NCI-H2107 (cell line): ENCODE data around the gene SV2C.

Experiments
- DNase-seq: peaks from one replicate; lab custom pipeline; 2025; lab: John Stamatoyannopoulos, UW

The SV2C gene

GRCh38 chr5:76165711-76166374 lies 82.7 kb downstream of the SV2C start:
- no peak for DNase-seq

DNA sequence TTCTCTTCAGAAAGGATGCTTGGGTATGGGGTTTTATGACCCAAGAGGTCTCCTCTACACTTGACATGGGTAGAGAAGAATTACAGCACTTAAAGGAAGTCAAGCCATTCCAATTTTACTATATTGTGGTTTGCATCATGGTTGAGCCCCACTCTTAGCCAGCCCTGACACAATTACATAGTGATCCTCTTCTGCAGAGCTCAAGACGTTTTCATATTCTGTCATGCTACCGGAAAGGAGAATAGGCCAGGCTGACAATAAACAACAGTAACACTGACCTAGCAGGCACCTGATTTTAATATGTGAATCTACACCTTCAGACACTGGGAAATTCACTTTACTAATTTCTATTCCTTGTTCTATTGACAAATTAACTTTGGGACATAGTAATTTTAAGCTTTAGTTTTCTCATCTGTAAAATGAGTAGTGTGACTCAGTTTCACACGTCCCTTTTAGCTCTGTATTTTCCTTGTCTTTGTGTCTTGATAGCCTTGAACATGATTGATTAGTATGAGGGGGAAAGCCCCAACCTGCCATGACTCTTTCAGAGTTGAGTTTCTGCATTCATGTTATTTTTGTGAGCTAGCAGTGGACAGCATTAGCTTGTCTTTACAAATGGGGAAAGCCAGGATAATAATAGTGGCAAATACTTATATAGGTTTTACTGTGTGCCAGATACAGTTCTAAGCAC lies 83.8 kb downstream of the SV2C start:
- no peak for DNase-seq

DNA sequence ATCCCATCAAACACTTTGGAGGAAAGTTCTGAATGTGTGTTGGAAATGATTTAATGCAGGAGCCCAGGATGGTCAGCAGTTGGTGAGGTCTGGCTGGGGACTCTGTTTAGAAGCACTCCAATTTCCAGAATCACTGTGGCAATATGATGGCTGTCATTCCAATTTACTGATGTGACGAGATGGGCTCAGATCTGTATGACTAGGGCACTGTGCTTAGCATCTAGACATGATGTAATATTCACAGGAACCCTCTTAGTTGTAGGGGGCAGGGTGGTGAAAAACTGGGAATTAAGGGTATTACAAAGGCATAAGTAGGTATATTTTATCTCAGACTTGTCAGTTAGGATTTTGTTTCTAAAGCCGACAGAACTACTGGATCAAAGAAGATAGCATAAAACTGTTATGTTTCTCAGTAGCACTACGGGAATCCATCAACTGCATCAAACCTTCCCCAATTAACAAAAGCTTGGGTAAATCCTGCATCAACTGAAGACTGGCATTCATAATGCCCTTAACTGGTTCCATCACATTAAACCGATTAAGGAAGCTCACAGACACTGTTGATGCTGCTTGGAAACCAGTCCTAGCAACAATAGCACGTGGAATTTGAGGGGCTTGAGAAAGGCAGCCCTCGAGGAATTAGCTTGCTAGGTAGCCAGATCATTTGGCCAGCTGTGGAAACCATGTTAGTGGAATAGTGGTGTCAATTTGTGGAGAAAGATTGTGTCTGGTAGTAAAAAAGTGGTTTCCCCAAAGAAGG lies 86.1 kb downstream of the SV2C start:
- no peak for DNase-seq

DNA sequence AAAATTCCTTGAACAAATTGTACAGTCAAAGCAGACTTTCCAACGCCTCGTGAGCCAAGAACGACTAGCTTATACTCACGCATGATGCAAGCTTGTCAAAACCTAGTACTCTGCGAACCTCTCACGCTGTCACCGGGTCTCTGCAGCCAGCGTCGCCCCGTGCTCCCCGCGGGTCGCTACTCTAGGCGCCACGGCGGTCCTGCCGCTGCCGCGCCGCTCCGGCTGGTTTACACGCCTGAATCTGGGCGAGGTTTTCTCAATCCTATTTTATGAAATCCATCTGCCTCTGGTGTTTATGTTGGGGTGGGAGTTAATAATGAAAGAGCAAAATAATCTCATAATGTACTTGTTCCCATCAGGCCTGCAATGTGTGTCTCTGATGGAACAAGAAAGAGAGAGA lies 90.9 kb downstream of the SV2C start:
- DNase-seq, result no peak

DNA sequence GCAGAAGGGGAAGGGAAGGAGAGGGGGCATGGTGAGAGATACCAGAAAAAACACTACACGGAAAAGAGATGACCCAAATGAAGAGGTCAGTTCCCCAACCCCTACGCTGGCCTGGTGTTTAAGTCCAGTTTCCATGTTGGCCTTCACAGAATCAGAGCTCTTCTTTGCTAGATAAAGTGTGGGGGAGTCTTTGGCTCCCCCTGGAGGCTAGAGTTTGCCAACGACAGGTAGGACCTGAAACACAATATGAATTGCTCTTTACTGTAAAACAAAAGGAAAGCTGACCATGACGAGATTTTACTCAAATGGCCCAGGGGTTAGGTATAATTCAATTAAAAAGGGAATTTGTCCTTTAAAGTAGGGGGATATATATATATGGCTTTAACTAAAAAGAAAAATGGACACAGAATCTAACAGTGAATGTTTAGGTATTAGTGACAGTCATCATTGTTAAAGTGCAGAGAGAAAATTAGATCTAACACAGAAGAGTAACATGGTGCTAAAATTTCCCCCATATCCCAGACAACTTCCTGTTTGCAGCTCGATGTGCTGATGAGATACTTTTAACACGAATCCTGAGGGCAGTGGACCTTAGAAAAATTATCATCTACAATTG lies 92.0 kb downstream of the SV2C start:
- DNase-seq, result no peak

- DNase-seq, result no peak
Measured at GRCh38 chr5:76175821-76176403, 92.7 kb downstream of the SV2C start.

DNA sequence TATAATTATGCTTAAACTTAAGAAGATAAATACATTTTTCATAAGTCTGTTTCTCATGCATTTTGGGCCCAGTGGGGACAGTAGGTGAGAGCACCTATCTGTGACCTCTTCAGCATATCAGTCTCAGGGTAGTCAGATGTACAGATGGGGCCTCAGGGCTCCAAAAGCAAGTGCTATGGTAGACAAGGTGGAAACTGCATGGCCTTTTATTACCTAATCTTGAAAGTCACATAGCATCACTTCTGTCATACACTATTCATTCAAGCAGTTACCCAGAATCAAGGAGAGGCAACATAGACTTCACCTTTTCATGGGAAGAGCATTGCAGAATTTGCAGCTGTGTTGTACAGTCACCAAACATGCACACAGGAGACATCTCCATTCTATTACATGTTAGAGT lies 94.8 kb downstream of the SV2C start:
- no peak for DNase-seq

DNA sequence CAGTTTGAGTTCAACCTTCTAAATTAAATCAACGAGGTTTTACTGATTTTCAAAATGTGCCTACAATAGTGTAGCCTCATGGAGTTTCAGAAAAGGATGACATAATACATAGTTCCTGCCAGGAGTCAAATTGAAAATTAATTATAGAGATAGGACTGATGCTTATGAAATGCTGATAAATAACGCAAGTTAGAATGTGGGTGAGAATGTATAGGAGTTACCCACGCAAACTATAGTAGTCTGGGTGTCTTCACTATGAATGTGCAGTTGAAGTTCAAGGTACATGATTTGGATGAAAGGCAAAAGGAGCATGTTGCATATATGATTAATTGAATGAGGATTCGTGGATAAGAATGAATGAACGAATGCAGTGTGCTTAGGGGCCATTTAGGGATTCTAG lies 95.7 kb downstream of the SV2C start:
- no peak for DNase-seq

- no peak for DNase-seq
Measured at GRCh38 chr5:76180814-76181805, 97.9 kb downstream of the SV2C start.

- DNase-seq, result no peak
Measured at GRCh38 chr5:76187386-76187785, 104.2 kb downstream of the SV2C start.

GRCh38 chr5:76190356-76190755 lies 107.2 kb downstream of the SV2C start:
- DNase-seq, result no peak

DNA sequence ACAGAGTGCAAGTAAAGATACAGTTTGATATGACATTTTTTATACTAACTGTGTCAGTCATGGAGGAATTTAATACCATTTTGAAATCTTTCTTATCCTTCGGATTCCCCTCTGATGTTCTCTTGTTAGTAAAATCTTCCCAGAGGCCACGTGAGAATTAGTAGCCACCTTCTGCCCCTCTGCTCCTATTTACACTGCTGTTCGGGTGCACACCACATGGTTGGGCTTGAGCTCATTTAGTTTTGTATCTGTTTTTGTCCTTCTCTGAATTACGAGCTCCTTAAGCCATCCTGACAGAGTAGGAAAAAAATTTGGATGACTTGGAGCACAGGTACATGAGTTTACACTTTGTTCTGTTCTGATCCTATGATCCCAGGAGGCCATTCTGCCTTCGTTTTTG lies 109.7 kb downstream of the SV2C start:
- DNase-seq, result no peak

- no peak for DNase-seq
Measured at GRCh38 chr5:76193635-76194034, 110.5 kb downstream of the SV2C start.

DNA sequence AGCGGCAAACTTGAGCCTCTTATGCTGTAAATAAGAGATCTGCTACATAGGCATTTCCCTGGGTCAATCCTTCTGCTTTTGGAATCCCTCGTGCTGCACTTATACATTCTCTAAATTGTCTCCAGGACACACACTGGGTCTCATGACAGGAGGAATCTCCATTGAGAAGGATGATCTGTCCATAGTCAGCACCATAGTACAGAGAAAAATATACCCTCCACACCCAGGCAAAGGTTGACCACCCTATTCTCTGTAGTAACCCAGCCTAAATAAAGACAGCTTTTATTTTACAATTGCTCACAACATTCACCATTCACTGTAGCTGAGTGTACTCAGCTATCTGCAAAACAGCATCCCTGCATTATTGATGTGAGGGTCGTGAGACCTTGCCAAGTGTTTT lies 111.2 kb downstream of the SV2C start:
- no peak for DNase-seq

GRCh38 chr5:76196457-76196856 lies 113.3 kb downstream of the SV2C start:
- no peak for DNase-seq

- no peak for DNase-seq
Measured at GRCh38 chr5:76196886-76197489, 113.8 kb downstream of the SV2C start.

DNA sequence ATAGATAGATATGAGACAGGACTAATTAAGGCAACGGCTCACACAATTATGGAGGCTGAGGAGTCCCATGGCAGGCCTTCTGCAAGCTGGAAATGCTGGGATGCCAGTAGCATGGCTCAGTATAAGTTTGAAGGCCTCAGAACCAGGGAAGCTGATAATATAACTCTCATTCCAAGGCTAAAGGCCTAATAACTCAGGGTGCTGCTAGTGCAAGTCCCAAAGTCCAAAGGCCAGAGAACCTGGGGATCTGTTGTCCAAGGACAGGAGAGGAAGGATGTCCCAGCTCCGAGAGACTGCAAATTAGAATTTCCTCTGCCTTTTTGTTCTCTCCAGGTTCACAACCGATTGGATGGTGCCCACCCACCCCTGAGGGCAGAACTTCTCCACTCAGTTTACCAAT lies 114.5 kb downstream of the SV2C start:
- no peak for DNase-seq

DNA sequence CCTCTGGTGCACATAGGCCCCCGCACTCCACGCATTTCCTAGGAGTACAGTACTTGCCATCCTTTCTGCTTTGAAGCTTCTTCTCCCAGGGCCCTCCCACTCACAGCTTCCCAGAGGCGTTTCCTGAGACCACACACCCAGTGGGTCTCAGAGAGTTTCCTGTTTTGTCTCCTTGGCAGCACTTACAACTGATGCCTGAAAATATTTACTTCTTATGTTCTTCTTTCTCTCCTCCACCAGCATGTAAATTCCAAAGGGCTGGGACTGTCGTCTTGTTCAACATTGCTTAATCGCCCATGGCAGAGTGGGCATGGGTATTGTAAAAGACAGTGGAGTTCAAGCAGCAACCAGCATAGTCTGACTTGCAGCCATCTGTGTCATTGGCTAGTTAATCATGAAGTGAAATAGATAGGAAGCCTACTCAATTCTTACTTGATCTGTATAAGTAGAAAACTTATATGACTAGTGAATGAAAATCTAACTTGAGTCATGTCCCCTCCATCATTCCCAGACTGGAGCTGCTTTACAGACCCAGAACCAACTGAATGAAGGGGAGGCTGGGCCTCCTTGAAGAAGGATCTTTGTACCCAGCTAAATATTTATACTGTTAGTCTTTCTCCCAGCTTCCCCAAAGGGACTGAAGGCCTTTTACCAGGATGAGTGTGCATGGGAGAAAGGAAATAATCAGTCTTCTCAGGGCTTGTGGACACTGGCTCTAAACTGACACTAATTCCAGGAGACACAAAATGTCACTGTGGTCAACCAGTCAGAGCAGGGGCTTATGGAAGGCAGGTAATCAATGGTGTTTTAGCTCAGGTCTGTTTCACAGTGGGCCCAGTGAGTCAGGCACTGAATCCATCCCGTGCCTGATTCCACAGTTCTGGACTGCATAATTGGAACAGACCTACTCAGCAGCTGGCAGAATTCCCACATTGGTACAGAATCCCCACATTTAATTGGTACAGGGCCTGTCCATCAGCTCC lies 116.4 kb downstream of the SV2C start:
- DNase-seq, result no peak

DNA sequence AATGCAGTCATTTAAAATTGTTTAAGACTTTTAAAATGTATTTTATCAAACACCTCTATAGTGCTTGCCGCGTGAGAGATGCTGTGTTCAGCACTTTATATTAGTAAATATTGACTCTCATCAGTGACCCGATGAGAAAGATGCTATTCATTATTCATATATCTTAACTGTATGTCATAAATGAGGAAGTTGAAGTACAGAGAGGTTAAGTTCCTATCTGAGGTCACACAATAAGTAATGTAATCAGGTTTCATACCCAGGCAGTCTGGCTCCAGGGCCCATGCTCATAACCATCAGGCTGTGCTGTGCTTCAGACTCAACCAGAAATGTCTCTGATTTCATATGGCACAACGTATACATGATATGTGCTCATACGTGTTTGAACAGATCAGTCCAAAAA lies 119.0 kb downstream of the SV2C start:
- no peak for DNase-seq

DNA sequence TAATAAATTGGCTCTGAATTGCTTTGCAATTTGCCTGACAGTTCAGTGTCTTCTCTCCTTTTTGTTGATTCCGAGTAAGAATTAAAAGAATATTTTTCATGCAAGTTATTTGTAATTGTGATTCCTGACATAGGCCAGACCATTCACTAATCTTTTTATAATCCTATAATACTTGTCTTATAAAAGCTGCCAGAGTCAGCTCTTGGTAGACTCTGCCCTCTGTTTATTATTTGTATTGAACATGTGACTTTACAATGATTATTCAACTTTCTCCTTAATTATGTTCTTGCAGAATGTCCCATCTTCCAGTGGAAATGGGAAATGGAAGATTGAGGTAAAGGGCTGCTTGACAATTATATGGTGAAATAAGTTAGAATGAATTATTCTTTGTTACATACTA lies 121.0 kb downstream of the SV2C start:
- no peak for DNase-seq
